ENCODE data around the gene FREM1.

GRCh38 chr9:14831661-14832060 lies 78.6 kb downstream of the FREM1 start:
- no peak for TF ChIP-seq POLR2A (IDR thresholded peaks at IDR 0.05; ENCODE audit: low read depth, low read length)
- TF ChIP-seq CTCF (conservative IDR thresholded peaks at IDR 0.05; ENCODE audit: low read depth, low read length): no peak
- no peak for TF ChIP-seq RFX5 (IDR thresholded peaks at IDR 0.05; ENCODE audit: low read depth, low read length)
- no peak for TF ChIP-seq RCOR1 (IDR thresholded peaks at IDR 0.05; ENCODE audit: insufficient replicate concordance, low read length)
- TF ChIP-seq ELK1 (IDR thresholded peaks at IDR 0.05; ENCODE audit: borderline replicate concordance, low read depth, low read length): no peak
- no peak for TF ChIP-seq SMC3 (IDR thresholded peaks at IDR 0.05; ENCODE audit: low read depth, low read length)
- no peak for TF ChIP-seq RAD21 (IDR thresholded peaks at IDR 0.05; ENCODE audit: low read length)
- TF ChIP-seq, protein P1, sequence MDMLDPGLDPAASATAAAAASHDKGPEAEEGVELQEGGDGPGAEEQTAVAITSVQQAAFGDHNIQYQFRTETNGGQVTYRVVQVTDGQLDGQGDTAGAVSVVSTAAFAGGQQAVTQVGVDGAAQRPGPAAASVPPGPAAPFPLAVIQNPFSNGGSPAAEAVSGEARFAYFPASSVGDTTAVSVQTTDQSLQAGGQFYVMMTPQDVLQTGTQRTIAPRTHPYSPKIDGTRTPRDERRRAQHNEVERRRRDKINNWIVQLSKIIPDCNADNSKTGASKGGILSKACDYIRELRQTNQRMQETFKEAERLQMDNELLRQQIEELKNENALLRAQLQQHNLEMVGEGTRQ (IDR thresholded peaks at IDR 0.05; ENCODE audit: low read depth, low read length): no peak
- TF ChIP-seq CHD1 (IDR thresholded peaks at IDR 0.05; ENCODE audit: low read depth, low read length): no peak
- TF ChIP-seq BHLHE40 (IDR thresholded peaks at IDR 0.05; ENCODE audit: low read depth, low read length): no peak
- TF ChIP-seq MAFK (IDR thresholded peaks at IDR 0.05; ENCODE audit: low read depth, low read length): no peak

Measured in IMR-90 (cell line).